ENCODE results near the gene SUMF2.
"Not testable (repeated sequence)": the region's sequence is repeated elsewhere in the genome, so short reads cannot be mapped to it uniquely, and the experiment has no call there.

The SUMF2 gene

DNA sequence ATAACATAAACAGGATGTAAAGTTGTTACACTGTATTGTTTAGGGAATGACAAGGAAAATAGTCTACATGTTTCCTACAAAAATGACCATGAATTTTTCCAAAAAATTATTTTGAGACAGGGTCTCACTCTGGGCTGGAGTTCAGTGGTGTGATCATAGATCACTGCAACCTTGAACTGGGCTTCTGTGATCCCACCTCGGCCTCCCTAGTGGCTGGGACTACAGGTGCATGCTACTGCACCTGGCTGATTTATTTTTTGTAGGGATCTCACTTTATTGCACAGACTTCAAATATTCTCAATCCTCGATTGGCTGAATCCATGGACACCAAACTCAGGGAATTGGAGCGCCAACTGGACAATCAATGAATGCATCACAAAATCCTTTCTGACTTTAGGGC, 35.6 kb downstream of the SUMF2 start:
- H3K27me3 ChIP-seq (ENCODE audit: insufficient read depth, insufficient read length): no peaks in the 10 kb centered on the region
- TF ChIP-seq SUZ12 (IDR thresholded peaks at IDR 0.05; ENCODE audit: extremely low read depth, insufficient read depth, insufficient read length) (no peak), YY1 (IDR thresholded peaks at IDR 0.05; ENCODE audit: insufficient read depth, insufficient read length) (no peak), ZNF274 (IDR thresholded peaks at IDR 0.05; ENCODE audit: low read depth, low read length) (no peak)
- no peaks in the 10 kb centered on the region for H3K4me1 ChIP-seq (ENCODE audit: insufficient read depth, insufficient read length)
- H3K9me3 ChIP-seq (ENCODE audit: insufficient read depth, low read length): no peaks in the 10 kb centered on the region
- H3K9ac ChIP-seq (ENCODE audit: insufficient read length, low read depth): no peak overlapping the region
- no peak for DNase-seq (ENCODE audit: low read depth, low spot score)
- H3K4me3 ChIP-seq (ENCODE audit: insufficient read length, low read depth): no peak overlapping the region
- H3K36me3 ChIP-seq (ENCODE audit: insufficient read depth, insufficient read length, low read length): peaks cover 60% of the 10 kb centered on the region

DNA sequence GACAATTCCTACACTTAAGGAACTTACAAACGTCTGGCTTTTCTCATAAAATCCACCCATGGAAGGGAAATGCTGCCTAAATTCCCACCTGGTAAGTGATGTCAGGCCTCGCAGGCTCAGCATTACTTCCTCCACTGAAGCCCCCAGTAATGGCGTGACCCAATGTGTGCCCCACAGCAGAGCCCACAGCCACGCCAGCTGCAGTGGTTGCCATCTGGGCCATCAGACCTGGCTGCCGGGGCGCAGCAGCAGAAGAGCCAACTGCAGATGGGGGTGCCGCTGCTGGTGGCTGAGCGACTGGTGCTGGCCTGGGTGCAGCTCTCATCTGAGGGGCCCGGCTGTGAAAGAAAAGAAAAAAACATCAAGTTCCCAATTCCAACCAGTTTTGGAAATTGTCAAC, 40.1 kb downstream of the SUMF2 start:
- not testable (repeated sequence) for H3K4me3 ChIP-seq (ENCODE audit: insufficient read length, low read depth); H3K9me3 ChIP-seq (ENCODE audit: insufficient read depth, low read length); DNase-seq (ENCODE audit: low read depth, low spot score); H3K4me1 ChIP-seq (ENCODE audit: insufficient read depth, insufficient read length); H3K9ac ChIP-seq (ENCODE audit: insufficient read length, low read depth); H3K27me3 ChIP-seq (ENCODE audit: insufficient read depth, insufficient read length)
- peaks cover 60% of the 10 kb centered on the region for H3K36me3 ChIP-seq (ENCODE audit: insufficient read depth, insufficient read length, low read length)

DNA sequence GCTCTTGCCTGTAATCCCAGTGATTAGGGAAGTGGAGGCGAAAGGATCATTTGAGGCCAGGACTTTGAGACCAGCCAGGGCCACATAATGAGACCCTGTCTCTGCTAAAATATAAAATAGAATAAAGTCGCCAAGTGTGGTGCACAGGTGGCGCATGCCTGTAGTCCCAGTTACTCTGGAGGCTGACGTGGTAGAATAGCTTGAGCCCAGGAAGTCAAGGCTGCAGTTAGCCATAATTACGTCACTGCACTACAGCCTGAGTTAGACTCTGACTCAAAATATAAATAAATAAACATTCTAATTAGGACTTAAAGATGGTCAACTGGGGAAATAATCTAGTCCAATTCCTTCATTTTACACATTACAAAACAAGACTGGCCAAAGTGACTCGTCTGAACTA, 41.4 kb downstream of the SUMF2 start:
- TF ChIP-seq SUZ12 (IDR thresholded peaks at IDR 0.05; ENCODE audit: extremely low read depth, insufficient read depth, insufficient read length) (no peak), ZNF274 (IDR thresholded peaks at IDR 0.05; ENCODE audit: low read depth, low read length) (no peak), YY1 (IDR thresholded peaks at IDR 0.05; ENCODE audit: insufficient read depth, insufficient read length) (no peak)
- Histone ChIP-seq H3K27me3 (ENCODE audit: insufficient read depth, insufficient read length) (no peaks in the 10 kb centered on the region), H3K4me3 (ENCODE audit: insufficient read length, low read depth) (peak overlapping the region; percentile 91), H3K36me3 (ENCODE audit: insufficient read depth, insufficient read length, low read length) (peaks cover 50% of the 10 kb centered on the region), H3K9me3 (ENCODE audit: insufficient read depth, low read length) (no peaks in the 10 kb centered on the region), H3K9ac (ENCODE audit: insufficient read length, low read depth) (peak overlapping the region; percentile 85), H3K4me1 (ENCODE audit: insufficient read depth, insufficient read length) (no peaks in the 10 kb centered on the region)
- no peak for DNase-seq (ENCODE audit: low read depth, low spot score)

DNA sequence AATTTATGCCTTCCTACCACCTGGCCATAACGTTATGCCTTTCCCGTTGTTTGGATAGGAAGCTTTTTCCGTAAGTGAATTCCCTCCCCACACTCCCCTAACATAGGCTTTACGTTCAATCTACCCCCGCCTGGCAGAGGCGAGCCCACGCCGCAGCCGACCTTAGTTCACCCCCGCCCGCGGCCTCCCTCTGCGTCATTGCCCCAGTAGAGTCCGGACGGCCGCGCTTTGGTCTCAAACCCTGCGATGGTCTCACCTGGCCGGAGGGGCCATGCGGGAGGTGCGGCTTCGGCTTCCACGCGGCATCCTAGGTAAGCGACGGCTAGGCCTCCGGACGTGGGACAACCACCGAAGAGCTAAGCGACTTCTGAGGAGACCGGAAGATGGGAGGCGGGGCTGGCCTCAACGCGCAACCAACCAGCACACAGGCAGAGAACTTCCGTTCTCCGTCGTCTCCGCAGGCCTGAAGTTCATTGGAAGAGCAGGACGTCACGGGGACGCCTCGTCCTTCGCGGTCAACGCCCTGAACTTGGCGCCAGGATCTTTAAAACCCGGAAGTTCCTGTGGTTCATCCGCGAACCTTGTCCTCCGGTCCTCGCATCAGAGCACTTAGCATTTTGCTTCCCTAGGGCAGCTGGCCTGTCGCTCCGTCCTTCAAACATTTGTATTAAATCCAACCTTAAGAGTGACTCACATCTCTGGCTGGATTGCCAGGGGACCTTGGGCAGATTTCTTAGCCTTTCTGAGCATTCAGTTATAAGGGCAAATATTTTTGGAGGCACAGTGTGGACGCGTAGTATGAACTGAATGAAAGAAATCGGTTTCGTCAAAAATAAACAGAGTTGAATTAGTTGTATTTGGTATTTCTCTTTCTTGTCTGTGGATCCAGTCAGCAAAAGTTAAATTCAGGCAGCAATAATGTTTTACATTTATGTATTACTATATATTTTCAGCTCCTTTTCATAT, 42.3 kb downstream of the SUMF2 start, which contains the start of gene CHCHD2:
TSS of gene CHCHD2 (minus strand) at position 369 of the 966 bp plus-strand sequence. CDS start at position 306, 63 bp downstream.
- no peaks in the 10 kb centered on the region for H3K4me1 ChIP-seq (ENCODE audit: insufficient read depth, insufficient read length)
- H3K9ac ChIP-seq (ENCODE audit: insufficient read length, low read depth): peak within 1 kb of the TSS; percentile 85
- no peaks in the 10 kb centered on the region for H3K27me3 ChIP-seq (ENCODE audit: insufficient read depth, insufficient read length)
- TF ChIP-seq SUZ12 (IDR thresholded peaks at IDR 0.05; ENCODE audit: extremely low read depth, insufficient read depth, insufficient read length) (no peak), YY1 (IDR thresholded peaks at IDR 0.05; ENCODE audit: insufficient read depth, insufficient read length) (no peak), ZNF274 (IDR thresholded peaks at IDR 0.05; ENCODE audit: low read depth, low read length) (no peak)
- peaks cover 41% of the 10 kb centered on the region for H3K36me3 ChIP-seq (ENCODE audit: insufficient read depth, insufficient read length, low read length)
- peak; percentile 99 for DNase-seq (ENCODE audit: low read depth, low spot score)
- no peaks in the 10 kb centered on the region for H3K9me3 ChIP-seq (ENCODE audit: insufficient read depth, low read length)
- peak within 1 kb of the TSS; percentile 91 for H3K4me3 ChIP-seq (ENCODE audit: insufficient read length, low read depth)

DNA sequence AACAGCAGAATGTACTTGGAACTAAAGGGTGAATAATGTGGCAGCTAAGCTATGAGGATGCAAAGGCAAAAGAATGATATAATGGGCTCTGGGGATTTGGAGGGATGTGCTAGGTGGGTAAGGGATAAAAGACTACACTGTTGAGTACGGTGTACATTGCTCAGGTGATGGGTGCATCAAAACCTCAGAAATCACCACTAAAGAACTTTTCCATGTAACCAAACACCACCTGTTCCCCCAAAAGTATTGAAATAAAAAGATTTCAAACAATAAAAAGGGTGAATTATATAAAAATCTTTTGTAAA, 43.8 kb downstream of the SUMF2 start:
- Histone ChIP-seq H3K4me3 (ENCODE audit: insufficient read length, low read depth) (no peak overlapping the region), H3K4me1 (ENCODE audit: insufficient read depth, insufficient read length) (no peaks in the 10 kb centered on the region), H3K9me3 (ENCODE audit: insufficient read depth, low read length) (no peaks in the 10 kb centered on the region), H3K27me3 (ENCODE audit: insufficient read depth, insufficient read length) (peaks cover 3% of the 10 kb centered on the region), H3K36me3 (ENCODE audit: insufficient read depth, insufficient read length, low read length) (peaks cover 26% of the 10 kb centered on the region), H3K9ac (ENCODE audit: insufficient read length, low read depth) (no peak overlapping the region)
- no peak for DNase-seq (ENCODE audit: low read depth, low spot score)
- TF ChIP-seq ZNF274 (IDR thresholded peaks at IDR 0.05; ENCODE audit: low read depth, low read length) (no peak), YY1 (IDR thresholded peaks at IDR 0.05; ENCODE audit: insufficient read depth, insufficient read length) (no peak), SUZ12 (IDR thresholded peaks at IDR 0.05; ENCODE audit: extremely low read depth, insufficient read depth, insufficient read length) (no peak)

DNA sequence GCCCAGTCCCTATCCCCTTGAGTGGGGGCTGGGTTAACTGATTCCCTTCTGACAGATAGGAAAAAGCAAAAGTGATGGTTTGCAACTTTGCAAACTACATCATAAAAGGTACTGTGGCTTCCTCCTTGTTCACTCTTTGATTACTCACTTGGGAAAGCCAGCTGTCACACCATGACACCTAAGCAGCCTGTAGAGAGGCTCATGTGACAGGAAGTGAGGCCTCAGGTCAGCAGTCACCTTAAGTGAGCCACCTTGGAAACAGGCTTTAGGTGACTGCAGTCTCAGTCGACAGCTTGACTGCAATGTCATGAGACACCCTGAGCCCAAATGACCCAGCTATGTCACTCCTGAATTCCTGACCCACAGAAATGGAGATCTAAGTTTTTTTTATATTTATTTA, 46.5 kb downstream of the SUMF2 start:
- H3K9me3 ChIP-seq (ENCODE audit: insufficient read depth, low read length): no peaks in the 10 kb centered on the region
- H3K4me3 ChIP-seq (ENCODE audit: insufficient read length, low read depth): no peak overlapping the region
- DNase-seq (ENCODE audit: low read depth, low spot score): no peak
- TF ChIP-seq ZNF274 (IDR thresholded peaks at IDR 0.05; ENCODE audit: low read depth, low read length) (no peak), SUZ12 (IDR thresholded peaks at IDR 0.05; ENCODE audit: extremely low read depth, insufficient read depth, insufficient read length) (no peak), YY1 (IDR thresholded peaks at IDR 0.05; ENCODE audit: insufficient read depth, insufficient read length) (no peak)
- H3K4me1 ChIP-seq (ENCODE audit: insufficient read depth, insufficient read length): no peaks in the 10 kb centered on the region
- no peaks in the 10 kb centered on the region for H3K36me3 ChIP-seq (ENCODE audit: insufficient read depth, insufficient read length, low read length)
- no peak overlapping the region for H3K9ac ChIP-seq (ENCODE audit: insufficient read length, low read depth)
- H3K27me3 ChIP-seq (ENCODE audit: insufficient read depth, insufficient read length): peaks cover 16% of the 10 kb centered on the region

DNA sequence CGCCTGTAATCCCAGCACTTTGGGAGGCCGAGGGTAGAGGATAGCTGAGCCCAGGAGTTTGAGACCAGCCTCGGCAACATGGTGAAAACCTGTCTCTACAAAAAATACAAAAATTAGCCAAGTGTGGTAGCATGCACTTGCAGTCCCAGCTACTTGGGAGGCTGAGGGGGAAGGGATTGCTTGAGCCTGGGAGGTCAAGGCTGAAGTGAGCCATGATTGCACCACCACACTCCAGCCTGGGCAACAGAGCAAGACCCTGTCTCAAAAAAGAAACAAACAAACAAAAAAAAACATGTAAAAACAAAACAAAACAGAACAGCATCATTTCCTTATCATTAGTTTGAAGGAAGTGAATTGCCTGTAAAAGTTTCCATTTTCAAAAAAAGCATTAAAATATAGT, 48.2 kb downstream of the SUMF2 start:
- H3K4me3 ChIP-seq (ENCODE audit: insufficient read length, low read depth); H3K4me1 ChIP-seq (ENCODE audit: insufficient read depth, insufficient read length); H3K9me3 ChIP-seq (ENCODE audit: insufficient read depth, low read length); H3K36me3 ChIP-seq (ENCODE audit: insufficient read depth, insufficient read length, low read length); DNase-seq (ENCODE audit: low read depth, low spot score); H3K9ac ChIP-seq (ENCODE audit: insufficient read length, low read depth): not testable (repeated sequence)
- peaks cover 32% of the 10 kb centered on the region for H3K27me3 ChIP-seq (ENCODE audit: insufficient read depth, insufficient read length)
